Nephron progenitor cell (in vitro differentiated cells): ENCODE results near the gene GLIS1.

Experiments used
- DNase-seq: peaks from one replicate; pipeline ENCODE4 v3.0.0; 2021
- H3K27ac Mint-ChIP-seq: 2 replicates; pipeline ENCODE4 v1.8.0; 2021; ENCODE audit warnings: mild to moderate bottlenecking, moderate library complexity, mixed read lengths
- H3K27me3 Mint-ChIP-seq: 2 replicates; pipeline ENCODE4 v1.8.0; 2021; ENCODE audit warnings: mild to moderate bottlenecking, low read depth, mixed read lengths; ENCODE audit not compliant: poor library complexity
- H3K36me3 Mint-ChIP-seq: 2 replicates; pipeline ENCODE4 v1.8.0; 2021; ENCODE audit warnings: low read depth, mixed read lengths
- H3K4me1 Mint-ChIP-seq: 2 replicates; pipeline ENCODE4 v1.8.0; 2021; ENCODE audit warnings: mixed read lengths
- H3K4me3 Mint-ChIP-seq: 2 replicates; pipeline ENCODE4 v1.8.0; 2021; ENCODE audit warnings: mild to moderate bottlenecking, moderate library complexity, mixed read lengths
- H3K9me3 Mint-ChIP-seq: 2 replicates; pipeline ENCODE4 v1.8.0; 2021; ENCODE audit warnings: mild to moderate bottlenecking, moderate library complexity, mixed read lengths
- TF ChIP-seq, protein P1 (sequence below): fragments of 200-600 bp; sonication (generic); IDR thresholded peaks from 2 replicates; pipeline ENCODE4 v1.5.0; 2021; ENCODE audit warnings: antibody characterized with exemption

GLIS1 gene

GRCh38 chr1:53601031-53601745 is 137.8 kb downstream of the GLIS1 start:
- no peak for DNase-seq
- Mint-ChIP-seq H3K27me3 (peaks cover 10% of the 10 kb centered on the region), H3K4me3 (no peak overlapping the region), H3K4me1 (peaks cover 31% of the 10 kb centered on the region), H3K9me3 (no peaks in the 10 kb centered on the region), H3K36me3 (no peaks in the 10 kb centered on the region), H3K27ac (no peak overlapping the region)
- TF ChIP-seq, protein P1, sequence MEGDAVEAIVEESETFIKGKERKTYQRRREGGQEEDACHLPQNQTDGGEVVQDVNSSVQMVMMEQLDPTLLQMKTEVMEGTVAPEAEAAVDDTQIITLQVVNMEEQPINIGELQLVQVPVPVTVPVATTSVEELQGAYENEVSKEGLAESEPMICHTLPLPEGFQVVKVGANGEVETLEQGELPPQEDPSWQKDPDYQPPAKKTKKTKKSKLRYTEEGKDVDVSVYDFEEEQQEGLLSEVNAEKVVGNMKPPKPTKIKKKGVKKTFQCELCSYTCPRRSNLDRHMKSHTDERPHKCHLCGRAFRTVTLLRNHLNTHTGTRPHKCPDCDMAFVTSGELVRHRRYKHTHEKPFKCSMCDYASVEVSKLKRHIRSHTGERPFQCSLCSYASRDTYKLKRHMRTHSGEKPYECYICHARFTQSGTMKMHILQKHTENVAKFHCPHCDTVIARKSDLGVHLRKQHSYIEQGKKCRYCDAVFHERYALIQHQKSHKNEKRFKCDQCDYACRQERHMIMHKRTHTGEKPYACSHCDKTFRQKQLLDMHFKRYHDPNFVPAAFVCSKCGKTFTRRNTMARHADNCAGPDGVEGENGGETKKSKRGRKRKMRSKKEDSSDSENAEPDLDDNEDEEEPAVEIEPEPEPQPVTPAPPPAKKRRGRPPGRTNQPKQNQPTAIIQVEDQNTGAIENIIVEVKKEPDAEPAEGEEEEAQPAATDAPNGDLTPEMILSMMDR = no peak

GRCh38 chr1:53600561-53600960 is 138.4 kb downstream of the GLIS1 start:
- H3K27me3 Mint-ChIP-seq = peaks cover 10% of the 10 kb centered on the region
- TF ChIP-seq, protein P1 = no peak
- H3K36me3 Mint-ChIP-seq = no peaks in the 10 kb centered on the region
- peaks cover 28% of the 10 kb centered on the region for H3K4me1 Mint-ChIP-seq
- no peak overlapping the region for H3K27ac Mint-ChIP-seq
- H3K4me3 Mint-ChIP-seq = no peak overlapping the region
- no peaks in the 10 kb centered on the region for H3K9me3 Mint-ChIP-seq
- no peak for DNase-seq

- Mint-ChIP-seq H3K27me3 (peaks cover 11% of the 10 kb centered on the region), H3K4me1 (peaks cover 22% of the 10 kb centered on the region), H3K9me3 (no peaks in the 10 kb centered on the region), H3K36me3 (no peaks in the 10 kb centered on the region), H3K4me3 (no peak overlapping the region), H3K27ac (no peak overlapping the region)
- no peak for DNase-seq
- TF ChIP-seq, protein P1 = no peak
Observed at GRCh38 chr1:53600001-53600400, 139.0 kb downstream of the GLIS1 start.

GRCh38 chr1:53599481-53599880 is 139.5 kb downstream of the GLIS1 start:
- H3K36me3 Mint-ChIP-seq = no peaks in the 10 kb centered on the region
- no peaks in the 10 kb centered on the region for H3K9me3 Mint-ChIP-seq
- TF ChIP-seq, protein P1 = no peak
- DNase-seq = no peak
- peaks cover 14% of the 10 kb centered on the region for H3K27me3 Mint-ChIP-seq
- H3K4me3 Mint-ChIP-seq = no peak overlapping the region
- H3K27ac Mint-ChIP-seq = no peak overlapping the region
- H3K4me1 Mint-ChIP-seq = peaks cover 22% of the 10 kb centered on the region

GRCh38 chr1:53598966-53599365 is 140.0 kb downstream of the GLIS1 start:
- DNase-seq = no peak
- no peak overlapping the region for H3K4me3 Mint-ChIP-seq
- no peak overlapping the region for H3K27ac Mint-ChIP-seq
- H3K9me3 Mint-ChIP-seq = no peaks in the 10 kb centered on the region
- peaks cover 14% of the 10 kb centered on the region for H3K27me3 Mint-ChIP-seq
- no peaks in the 10 kb centered on the region for H3K36me3 Mint-ChIP-seq
- TF ChIP-seq, protein P1 = no peak
- H3K4me1 Mint-ChIP-seq = peaks cover 22% of the 10 kb centered on the region

GRCh38 chr1:53595906-53596305 is 143.1 kb downstream of the GLIS1 start:
- Mint-ChIP-seq H3K4me3 (no peak overlapping the region), H3K9me3 (no peaks in the 10 kb centered on the region), H3K27ac (no peak overlapping the region), H3K27me3 (peaks cover 17% of the 10 kb centered on the region), H3K4me1 (peaks cover 28% of the 10 kb centered on the region), H3K36me3 (no peaks in the 10 kb centered on the region)
- no peak for DNase-seq
- TF ChIP-seq, protein P1 = no peak
